Skin of body (tissue), 2 donors: ENCODE results near the gene PLCB2. TPM values are rescaled to one million over a fixed set of nuclear protein-coding genes. Genes with fewer than 3 reads are reported as not detected.

ENCODE experiments used
- DNase-seq: peaks from one replicate; lab custom pipeline; 2025; lab: John Stamatoyannopoulos, UW
- total RNA-seq: library from RNA; depleted of rRNA; stranded (reverse); fragments of >200 nt; gene quantifications from one replicate; pipeline ENCODE4 v1.2.3, GENCODE V29; 2014

PLCB2 gene
- total RNA-seq, 1 donor from 2014 or later: 5.2 TPM

- DNase-seq: no peak
These were observed 21.6 kb downstream of the PLCB2 start for GRCh38 chr15:40286061-40286532.

GRCh38 chr15:40285554-40286011, 22.2 kb downstream of the PLCB2 start:
- DNase-seq: no peak

GRCh38 chr15:40285151-40285550, 22.6 kb downstream of the PLCB2 start:
- peak; percentile 84 for DNase-seq

- no peak for DNase-seq
These were observed 24.0 kb downstream of the PLCB2 start for GRCh38 chr15:40283615-40284300.

GRCh38 chr15:40282869-40283614, 24.7 kb downstream of the PLCB2 start, which contains the start of gene ANKRD63:
ANKRD63 (minus strand) TSS chr15:40283064; CDS start chr15:40282586, 478 bp downstream.
- DNase-seq: no peak

GRCh38 chr15:40282147-40282868, 25.4 kb downstream of the PLCB2 start:
- DNase-seq: no peak

GRCh38 chr15:40281801-40282146, 26.0 kb downstream of the PLCB2 start:
- no peak for DNase-seq

GRCh38 chr15:40281057-40281800, 26.5 kb downstream of the PLCB2 start:
- no peak for DNase-seq

- no peak for DNase-seq
These were observed 27.3 kb downstream of the PLCB2 start for GRCh38 chr15:40280260-40281056.

GRCh38 chr15:40279437-40280141, 28.1 kb downstream of the PLCB2 start:
- no peak for DNase-seq

- no peak for DNase-seq
These were observed 29.7 kb downstream of the PLCB2 start for GRCh38 chr15:40278026-40278425.

- no peak for DNase-seq
These were observed 30.3 kb downstream of the PLCB2 start for GRCh38 chr15:40277471-40277870.

GRCh38 chr15:40276927-40277326, 30.8 kb downstream of the PLCB2 start:
- no peak for DNase-seq

GRCh38 chr15:40275954-40276353, 31.8 kb downstream of the PLCB2 start:
- DNase-seq: no peak

- no peak for DNase-seq
These were observed 32.2 kb downstream of the PLCB2 start for GRCh38 chr15:40275523-40275922.

GRCh38 chr15:40274350-40275274, 33.1 kb downstream of the PLCB2 start:
- peak; percentile 65 for DNase-seq

- DNase-seq: no peak
These were observed 34.3 kb downstream of the PLCB2 start for GRCh38 chr15:40273428-40273827.

GRCh38 chr15:40272485-40273056, 35.2 kb downstream of the PLCB2 start:
- no peak for DNase-seq
